GM12891 (cell line): ENCODE data around the gene RIMOC1.

Experiments
- POLR2A ChIP-seq: IDR thresholded peaks from 2 replicates; pipeline ENCODE4 v1.6.1; 2011; ENCODE audit warnings: low read depth, low read length, control low read depth
- TAF1 ChIP-seq: IDR thresholded peaks from 2 replicates; pipeline ENCODE4 v1.6.1; 2011; ENCODE audit warnings: low read depth, low read length, control low read depth

- TF ChIP-seq POLR2A, result no peak
- TF ChIP-seq TAF1, result no peak
Observed at GRCh38 chr5:41892031-41892430, 12.1 kb upstream of the RIMOC1 start.
